ENCODE results near the gene RDH13. TPM values are rescaled to one million over a fixed set of nuclear protein-coding genes. Genes with fewer than 3 reads are reported as not detected.

Gene RDH13
- total and polyA plus RNA-seq, 2 of the 8 experiments (the other 6 are each of a cell fraction or from before 2014, with no cell fraction given): 15.9 to 31.5 TPM

DNA sequence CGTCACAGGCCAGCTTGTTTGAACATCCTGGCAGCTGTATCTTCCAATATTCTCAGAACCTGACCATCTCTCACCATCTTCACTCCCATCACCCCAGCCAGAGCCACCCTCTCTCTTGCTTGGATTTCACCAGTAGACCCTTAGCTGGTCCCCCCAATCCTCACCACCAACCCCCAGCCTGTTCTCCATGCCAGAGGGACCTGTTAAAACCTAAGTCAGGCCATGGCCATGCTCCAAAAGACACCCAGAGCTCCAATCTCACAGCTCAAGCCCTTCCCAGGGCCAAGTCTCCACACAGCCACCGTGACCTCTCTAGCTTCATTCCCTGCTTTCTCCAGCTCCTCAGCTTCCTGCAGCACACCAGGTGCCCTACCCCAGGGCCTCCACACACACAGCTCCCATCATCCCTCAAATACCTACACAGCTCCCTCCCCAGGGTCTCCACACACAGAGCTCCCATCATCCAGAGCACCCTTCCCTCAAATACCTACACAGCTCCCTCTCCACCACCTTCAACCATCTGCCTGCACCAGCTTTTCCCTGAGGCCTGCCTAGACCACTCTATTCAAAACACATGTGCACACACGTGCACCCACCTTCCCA is 26.5 kb upstream of the RDH13 start:
- Histone ChIP-seq H3K9ac (replicated peaks in 1 of 4; ENCODE audit: extremely low read depth in 1 of 4, low read depth in 3 of 4, low read length in 3 of 4) (no peak overlapping the region), H3K9me3 (ENCODE audit: insufficient read depth in 2 of 2, low read depth in 1 of 2, low read length in 1 of 2) (no peaks in the 10 kb centered on the region), H2BK20ac (ENCODE audit: low read length) (no peak overlapping the region), H3K4me2 (ENCODE audit: insufficient read depth in 1 of 2, low read depth in 2 of 2, low read length in 2 of 2) (no peak overlapping the region), H4K91ac (replicated peaks; ENCODE audit: insufficient read length, low read length) (no peak overlapping the region), H2BK12ac (ENCODE audit: low read depth, low read length) (no peak overlapping the region), H2BK5ac (ENCODE audit: low read depth, low read length) (no peak overlapping the region), H3K23ac (ENCODE audit: insufficient read length) (no peak overlapping the region), H2AK5ac (ENCODE audit: low read depth, low read length) (no peak overlapping the region), H2BK15ac (ENCODE audit: low read length) (0 out of 2 replicates have a peak overlapping the region, but pooled peaks have one; percentile 8), H4K5ac (ENCODE audit: insufficient read length, low read depth, low read length) (no peak overlapping the region), H3K4me3 (ENCODE audit: extremely low read depth in 1 of 4, insufficient read depth in 2 of 4, low read depth in 3 of 4, low read length in 4 of 4) (no peak overlapping the region), H3K27me3 (replicated peaks in 1 of 4; ENCODE audit: control insufficient read depth in 3 of 4, extremely low read depth in 1 of 4, insufficient read depth in 3 of 4, low read length in 3 of 4) (peaks cover 0 to 3% (median 1%) of the 10 kb centered on the region in 4 experiments; a peak in 3 of 7 replicates), H3K27ac (ENCODE audit: low read depth, low read length) (no peak overlapping the region), H3K4me1 (replicated peaks in 1 of 4; ENCODE audit: control insufficient read depth in 3 of 4, insufficient read depth in 4 of 4, low read length in 3 of 4) (peaks cover 0 to 40% (median 27%) of the 10 kb centered on the region in 4 experiments; a peak in 6 of 7 replicates), H2BK120ac (replicated peaks; ENCODE audit: low read depth, low read length) (no peak overlapping the region), H3K4ac (replicated peaks; ENCODE audit: insufficient read length, low read depth, low read length) (no peak overlapping the region), H3K56ac (replicated peaks; ENCODE audit: insufficient read length, low read depth, low read length) (no peak overlapping the region), H2AFZ (ENCODE audit: low read length) (no peak overlapping the region), H4K8ac (ENCODE audit: extremely low read depth, insufficient read depth, low read length) (no peak overlapping the region), H4K20me1 (replicated peaks in 1 of 2; ENCODE audit: control insufficient read depth in 1 of 2, insufficient read depth in 2 of 2, low read length in 2 of 2) (peaks cover 12 to 15% of the 10 kb centered on the region in 2 experiments), H3K23me2 (ENCODE audit: low read depth, low read length) (peaks cover 21% of the 10 kb centered on the region), H3K79me1 (ENCODE audit: low read depth, low read length) (no peaks in the 10 kb centered on the region; the same call in 1 of the 2 replicates), H3K36me3 (ENCODE audit: control insufficient read depth in 2 of 4, insufficient read depth in 4 of 4, low read length in 3 of 4) (peaks cover 0 to 5% (median 2%) of the 10 kb centered on the region in 4 experiments; a peak in 2 of 8 replicates), H3K79me2 (ENCODE audit: control insufficient read depth in 1 of 2, insufficient read depth in 2 of 2, low read length in 2 of 2) (no peaks in the 10 kb centered on the region), H3K18ac (ENCODE audit: extremely low read depth, low read length) (no peak overlapping the region), H3K14ac (ENCODE audit: insufficient read length) (no peak overlapping the region)
- CTCF ChIA-PET (ENCODE audit: partially characterized antibody): interaction anchor here (0.5 to 4.5 kb wide), 24 partner anchors 9 to 608 kb away, joined by 3 to 26 read pairs (median 5); partner anchors contain the start of genes DNAAF3, EPS8L1, PPP1R12C and TMEM238
- FAIRE-seq (no peak), DNase-seq (ENCODE audit: low read depth in 1 of 2, low spot score in 2 of 2) (no peak)
- 89% methylated on average over 3 of the region's 3 CpGs; no CpG with 5 or more reads in 1 of the 2 experiments for WGBS, 2 experiments (ENCODE audit: extremely low coverage in 1 of 2, insufficient coverage in 1 of 2, insufficient read length in 1 of 2, insufficient replicate concordance in 2 of 2, low coverage in 1 of 2, low lambda C conversion rate in 2 of 2, missing lambda C conversion rate in 1 of 2)
- POLR2A ChIA-PET (ENCODE audit: partially characterized antibody): interaction anchor here (0.6 to 8.7 kb wide), 9 partner anchors 9 to 627 kb away, joined by 3 to 72 read pairs (median 3); partner anchors contain the start of gene PPP1R12C
- no peak for TF ChIP-seq HDAC6 (IDR thresholded peaks at IDR 0.05; ENCODE audit: low read depth, low read length)
- TF ChIP-seq GTF2F1 (IDR thresholded peaks at IDR 0.05; ENCODE audit: borderline replicate concordance, low read depth, low read length): no peak
- TF ChIP-seq CHD1 (IDR thresholded peaks at IDR 0.05; ENCODE audit: low read depth, low read length): no peak
- no peak for TF ChIP-seq CEBPB (IDR thresholded peaks at IDR 0.05; ENCODE audit: low read depth, low read length)
- TF ChIP-seq SUZ12 (IDR thresholded peaks at IDR 0.05; ENCODE audit: low read length): no peak
- TF ChIP-seq EZH2 (IDR thresholded peaks at IDR 0.05; ENCODE audit: low read depth, low read length, severe bottlenecking): no peak
- TF ChIP-seq RNF2 (IDR thresholded peaks at IDR 0.05; ENCODE audit: borderline replicate concordance, low read depth, low read length, missing control alignments, poor library complexity, severe bottlenecking): no peak
- no peak for TF ChIP-seq POLR2A (IDR thresholded peaks at IDR 0.05; ENCODE audit: control extremely low read depth in 1 of 2, low read depth in 2 of 2, low read length in 2 of 2)
- TF ChIP-seq RBBP5 (IDR thresholded peaks at IDR 0.05; ENCODE audit: borderline replicate concordance, low read depth, low read length): no peak
- TF ChIP-seq ASH2L (IDR thresholded peaks at IDR 0.05; ENCODE audit: low read length): no peak
- no peak for TF ChIP-seq KDM1A (IDR thresholded peaks at IDR 0.05; ENCODE audit: borderline replicate concordance, low read length)
- TF ChIP-seq KDM4A (IDR thresholded peaks at IDR 0.05; ENCODE audit: low read depth, low read length, severe bottlenecking): no peak
